Measurements from ENCODE around the gene YTHDF2.

Gene YTHDF2

GRCh38 chr1:28803051-28803450, 66.3 kb downstream of the YTHDF2 start:
- no peaks in the 10 kb centered on the region for H3K9me3 ChIP-seq (ENCODE audit: insufficient read depth, low read length)
- no peaks in the 10 kb centered on the region for H3K9me2 ChIP-seq (replicated peaks; ENCODE audit: insufficient read depth, low read length)
- TF ChIP-seq CTCF (IDR thresholded peaks at IDR 0.05; ENCODE audit: insufficient read depth, low read length, poor library complexity, severe bottlenecking) (no peak), EZH2phosphoT487 (conservative IDR thresholded peaks at IDR 0.05; ENCODE audit: low read length) (no peak)

GRCh38 chr1:28803662-28804061, 66.9 kb downstream of the YTHDF2 start:
- H3F3A ChIP-seq (ENCODE audit: insufficient read depth) = no peaks in the 10 kb centered on the region
- H3K4me2 ChIP-seq (ENCODE audit: low read depth, low read length, poor library complexity, severe bottlenecking) = no peak overlapping the region
- no peak overlapping the region for H3K27ac ChIP-seq (ENCODE audit: low read depth, low read length)
- H3K27me3 ChIP-seq (ENCODE audit: low read length) = no peaks in the 10 kb centered on the region
- H3K36me3 ChIP-seq (ENCODE audit: low read length) = no peaks in the 10 kb centered on the region
- H3K4me3 ChIP-seq (ENCODE audit: insufficient read depth, low read length, poor library complexity, severe bottlenecking) = no peak overlapping the region
- no peaks in the 10 kb centered on the region for H3K9me3 ChIP-seq (ENCODE audit: insufficient read depth, low read length)
- H4K20me1 ChIP-seq (ENCODE audit: low read depth, low read length) = no peaks in the 10 kb centered on the region
- H3K79me2 ChIP-seq (ENCODE audit: insufficient read depth, low read length) = no peaks in the 10 kb centered on the region
- no peak overlapping the region for H2AFZ ChIP-seq (ENCODE audit: low read depth, low read length, severe bottlenecking)
- TF ChIP-seq EZH2phosphoT487 (conservative IDR thresholded peaks at IDR 0.05; ENCODE audit: low read length) = no peak
- TF ChIP-seq CTCF (IDR thresholded peaks at IDR 0.05; ENCODE audit: insufficient read depth, low read length, poor library complexity, severe bottlenecking) = no peak
- H3K9me2 ChIP-seq (replicated peaks; ENCODE audit: insufficient read depth, low read length) = no peaks in the 10 kb centered on the region
- H3K9ac ChIP-seq (ENCODE audit: low read length) = no peak overlapping the region

More at GRCh38 chr1:28803051-28803450, 66.3 kb downstream of the YTHDF2 start:
- H3K36me3 ChIP-seq (ENCODE audit: low read length) = no peaks in the 10 kb centered on the region
- H4K20me1 ChIP-seq (ENCODE audit: low read depth, low read length) = no peaks in the 10 kb centered on the region
- no peak overlapping the region for H3K4me3 ChIP-seq (ENCODE audit: insufficient read depth, low read length, poor library complexity, severe bottlenecking)
- H3K79me2 ChIP-seq (ENCODE audit: insufficient read depth, low read length) = no peaks in the 10 kb centered on the region
- no peaks in the 10 kb centered on the region for H3F3A ChIP-seq (ENCODE audit: insufficient read depth)
- no peak overlapping the region for H3K4me2 ChIP-seq (ENCODE audit: low read depth, low read length, poor library complexity, severe bottlenecking)
- no peak overlapping the region for H3K27ac ChIP-seq (ENCODE audit: low read depth, low read length)
- H3K9ac ChIP-seq (ENCODE audit: low read length) = no peak overlapping the region
- H3K27me3 ChIP-seq (ENCODE audit: low read length) = no peaks in the 10 kb centered on the region
- H2AFZ ChIP-seq (ENCODE audit: low read depth, low read length, severe bottlenecking) = no peak overlapping the region

- no peak overlapping the region for H3K4me2 ChIP-seq (ENCODE audit: low read depth, low read length, poor library complexity, severe bottlenecking)
- H3K79me2 ChIP-seq (ENCODE audit: insufficient read depth, low read length) = no peaks in the 10 kb centered on the region
- TF ChIP-seq CTCF (IDR thresholded peaks at IDR 0.05; ENCODE audit: insufficient read depth, low read length, poor library complexity, severe bottlenecking) = no peak
- H4K20me1 ChIP-seq (ENCODE audit: low read depth, low read length) = no peaks in the 10 kb centered on the region
- H2AFZ ChIP-seq (ENCODE audit: low read depth, low read length, severe bottlenecking) = no peak overlapping the region
- no peak overlapping the region for H3K9ac ChIP-seq (ENCODE audit: low read length)
- H3K9me3 ChIP-seq (ENCODE audit: insufficient read depth, low read length) = no peaks in the 10 kb centered on the region
- no peak overlapping the region for H3K27ac ChIP-seq (ENCODE audit: low read depth, low read length)
- H3K9me2 ChIP-seq (replicated peaks; ENCODE audit: insufficient read depth, low read length) = no peaks in the 10 kb centered on the region
- H3K4me3 ChIP-seq (ENCODE audit: insufficient read depth, low read length, poor library complexity, severe bottlenecking) = no peak overlapping the region
- H3K36me3 ChIP-seq (ENCODE audit: low read length) = no peaks in the 10 kb centered on the region
- H3K27me3 ChIP-seq (ENCODE audit: low read length) = no peaks in the 10 kb centered on the region
- no peaks in the 10 kb centered on the region for H3F3A ChIP-seq (ENCODE audit: insufficient read depth)
Measured at GRCh38 chr1:28804071-28804470, 67.3 kb downstream of the YTHDF2 start.

GRCh38 chr1:28807046-28807445, 70.3 kb downstream of the YTHDF2 start:
- Histone ChIP-seq H2AFZ (ENCODE audit: low read depth, low read length, severe bottlenecking) (no peak overlapping the region), H3K36me3 (ENCODE audit: low read length) (no peaks in the 10 kb centered on the region), H3K4me3 (ENCODE audit: insufficient read depth, low read length, poor library complexity, severe bottlenecking) (no peak overlapping the region), H3K9me3 (ENCODE audit: insufficient read depth, low read length) (no peaks in the 10 kb centered on the region), H3K9ac (ENCODE audit: low read length) (no peak overlapping the region), H4K20me1 (ENCODE audit: low read depth, low read length) (no peaks in the 10 kb centered on the region), H3K9me2 (replicated peaks; ENCODE audit: insufficient read depth, low read length) (no peaks in the 10 kb centered on the region), H3K27ac (ENCODE audit: low read depth, low read length) (no peak overlapping the region), H3K27me3 (ENCODE audit: low read length) (no peaks in the 10 kb centered on the region), H3K79me2 (ENCODE audit: insufficient read depth, low read length) (no peaks in the 10 kb centered on the region), H3F3A (ENCODE audit: insufficient read depth) (no peaks in the 10 kb centered on the region), H3K4me2 (ENCODE audit: low read depth, low read length, poor library complexity, severe bottlenecking) (no peak overlapping the region)
- TF ChIP-seq CTCF (IDR thresholded peaks at IDR 0.05; ENCODE audit: insufficient read depth, low read length, poor library complexity, severe bottlenecking) = no peak
- TF ChIP-seq EZH2phosphoT487 (conservative IDR thresholded peaks at IDR 0.05; ENCODE audit: low read length) = no peak

All from SU-DHL-6 (cell line).